ENCODE measurements around the gene NEDD4L. TPM values are rescaled to one million over a fixed set of nuclear protein-coding genes. Genes with fewer than 3 reads are reported as not detected.
"Not testable (repeated sequence)": the region's sequence is repeated elsewhere in the genome, so short reads cannot be mapped to it uniquely, and the experiment has no call there.

The NEDD4L gene
- total and polyA plus RNA-seq, 2 donors (not counting 1 experiment from before 2014, with no cell fraction given), result 10.3 to 25.7 TPM

DNA sequence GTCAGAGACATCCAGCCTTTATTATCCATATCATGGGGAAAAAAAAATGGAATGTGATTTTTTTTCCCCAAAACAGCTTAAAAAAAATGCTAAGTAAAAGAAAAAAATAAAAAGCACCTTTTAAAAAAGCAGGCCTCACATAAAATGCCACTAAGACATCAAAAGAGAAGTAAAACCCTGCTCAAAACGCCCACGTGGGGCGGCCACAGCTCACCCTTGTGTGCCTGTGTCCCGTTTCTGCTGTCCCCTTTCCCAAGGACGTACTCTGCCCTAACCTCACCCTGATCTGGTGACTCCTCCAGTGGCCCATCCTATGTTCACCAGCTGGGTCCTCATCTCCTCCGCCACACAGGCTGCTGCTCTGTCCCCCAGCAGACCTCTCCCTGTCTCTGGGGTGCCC, 125.4 kb downstream of the NEDD4L start:
- CTCF ChIA-PET, result no interaction called here
- no peak for DNase-seq
- no peak overlapping the region for H3K27ac Mint-ChIP-seq

DNA sequence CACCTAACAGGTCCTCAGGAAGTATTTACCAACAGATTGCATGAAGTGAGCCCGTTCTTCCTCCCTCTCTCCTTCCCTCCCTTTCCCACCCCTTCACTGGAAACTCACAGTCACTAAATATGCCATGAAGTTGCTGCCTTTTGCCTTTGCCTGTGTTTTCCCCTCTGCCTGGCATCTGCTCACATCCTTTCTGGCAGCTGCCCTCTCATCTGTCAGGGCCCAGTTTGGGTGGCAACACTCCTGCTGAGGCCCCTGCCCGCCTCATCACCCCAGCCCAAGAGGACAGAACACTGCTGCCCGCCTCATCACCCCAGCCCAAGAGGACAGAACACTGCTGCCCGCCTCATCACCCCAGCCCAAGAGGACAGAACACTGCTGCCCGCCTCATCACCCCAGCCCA, 126.0 kb downstream of the NEDD4L start:
- H3K27ac ChIP-seq (ENCODE audit: low read length in 2 of 2); H3K27me3 Mint-ChIP-seq; H3K4me3 Mint-ChIP-seq; H4K20me1 ChIP-seq (ENCODE audit: control insufficient read depth, insufficient read depth, low read length, poor library complexity, severe bottlenecking); H3K9me3 Mint-ChIP-seq (ENCODE audit: insufficient read depth); H3K27ac Mint-ChIP-seq; H3K79me2 ChIP-seq (ENCODE audit: control insufficient read depth, insufficient read depth, low read length); DNase-seq; H3K9me3 ChIP-seq (ENCODE audit: control extremely low read depth in 1 of 3, control insufficient read depth in 2 of 3, insufficient read depth in 1 of 3, low read length in 2 of 3); ATAC-seq (ENCODE audit: low read depth); H2AFZ ChIP-seq (ENCODE audit: insufficient read depth, low read depth, low read length, poor library complexity, severe bottlenecking); H3K36me3 ChIP-seq (replicated peaks in 1 of 2; ENCODE audit: control extremely low read depth in 1 of 2, control insufficient read depth in 1 of 2, extremely low read depth in 1 of 2, insufficient read depth in 2 of 2, low read length in 1 of 2); H3K27me3 ChIP-seq (replicated peaks in 1 of 4; ENCODE audit: control extremely low read depth in 1 of 4, control insufficient read depth in 3 of 4, insufficient read depth in 4 of 4, low read length in 3 of 4); POLR2A ChIA-PET; H3K4me2 ChIP-seq (replicated peaks; ENCODE audit: low read depth, low read length, poor library complexity, severe bottlenecking); H3K4me1 Mint-ChIP-seq; intact Hi-C loops (cut with micrococcal nuclease); H3K9ac ChIP-seq (ENCODE audit: low read length); H3K4me1 ChIP-seq (ENCODE audit: control insufficient read depth in 2 of 2, insufficient read depth in 2 of 2, low read length in 2 of 2); CTCF ChIA-PET; H3K4me3 ChIP-seq (ENCODE audit: control extremely low read depth in 1 of 5, extremely low read depth in 1 of 5, insufficient read depth in 1 of 5, low read depth in 2 of 5, low read length in 4 of 5): not testable (repeated sequence)
- WGBS (ENCODE audit: insufficient coverage), result 92% methylated on average over 1 of the region's 5 CpGs

More for the DNA sequence above, 125.4 kb downstream of the NEDD4L start:
- Mint-ChIP-seq H3K4me3 (no peak overlapping the region), H3K27me3 (no peaks in the 10 kb centered on the region), H3K9me3 (ENCODE audit: insufficient read depth) (no peaks in the 10 kb centered on the region), H3K4me1 (no peaks in the 10 kb centered on the region)
- no peak overlapping the region for H2AFZ ChIP-seq (ENCODE audit: insufficient read depth, low read depth, low read length, poor library complexity, severe bottlenecking)
- H3K27ac ChIP-seq (ENCODE audit: low read length in 2 of 2), result no peak overlapping the region
- no peaks in the 10 kb centered on the region for H3K4me1 ChIP-seq (ENCODE audit: control insufficient read depth in 2 of 2, insufficient read depth in 2 of 2, low read length in 2 of 2)
- H4K20me1 ChIP-seq (ENCODE audit: control insufficient read depth, insufficient read depth, low read length, poor library complexity, severe bottlenecking), result no peaks in the 10 kb centered on the region
- ATAC-seq (ENCODE audit: low read depth), result no peak
- H3K79me2 ChIP-seq (ENCODE audit: control insufficient read depth, insufficient read depth, low read length), result no peaks in the 10 kb centered on the region
- POLR2A ChIA-PET, result no interaction called here
- H3K27me3 ChIP-seq (replicated peaks in 1 of 4; ENCODE audit: control extremely low read depth in 1 of 4, control insufficient read depth in 3 of 4, insufficient read depth in 4 of 4, low read length in 3 of 4), result no peaks in the 10 kb centered on the region
- intact Hi-C loops (cut with micrococcal nuclease), result no loop called here
- no peaks in the 10 kb centered on the region for H3K36me3 ChIP-seq (replicated peaks in 1 of 2; ENCODE audit: control extremely low read depth in 1 of 2, control insufficient read depth in 1 of 2, extremely low read depth in 1 of 2, insufficient read depth in 2 of 2, low read length in 1 of 2)
- no peak overlapping the region for H3K4me2 ChIP-seq (replicated peaks; ENCODE audit: low read depth, low read length, poor library complexity, severe bottlenecking)
- no peaks in the 10 kb centered on the region for H3K9me3 ChIP-seq (ENCODE audit: control extremely low read depth in 1 of 3, control insufficient read depth in 2 of 3, insufficient read depth in 1 of 3, low read length in 2 of 3)
- H3K9ac ChIP-seq (ENCODE audit: low read length), result no peak overlapping the region
- no peak overlapping the region for H3K4me3 ChIP-seq (ENCODE audit: control extremely low read depth in 1 of 5, extremely low read depth in 1 of 5, insufficient read depth in 1 of 5, low read depth in 2 of 5, low read length in 4 of 5)
- TF ChIP-seq, protein P1, sequence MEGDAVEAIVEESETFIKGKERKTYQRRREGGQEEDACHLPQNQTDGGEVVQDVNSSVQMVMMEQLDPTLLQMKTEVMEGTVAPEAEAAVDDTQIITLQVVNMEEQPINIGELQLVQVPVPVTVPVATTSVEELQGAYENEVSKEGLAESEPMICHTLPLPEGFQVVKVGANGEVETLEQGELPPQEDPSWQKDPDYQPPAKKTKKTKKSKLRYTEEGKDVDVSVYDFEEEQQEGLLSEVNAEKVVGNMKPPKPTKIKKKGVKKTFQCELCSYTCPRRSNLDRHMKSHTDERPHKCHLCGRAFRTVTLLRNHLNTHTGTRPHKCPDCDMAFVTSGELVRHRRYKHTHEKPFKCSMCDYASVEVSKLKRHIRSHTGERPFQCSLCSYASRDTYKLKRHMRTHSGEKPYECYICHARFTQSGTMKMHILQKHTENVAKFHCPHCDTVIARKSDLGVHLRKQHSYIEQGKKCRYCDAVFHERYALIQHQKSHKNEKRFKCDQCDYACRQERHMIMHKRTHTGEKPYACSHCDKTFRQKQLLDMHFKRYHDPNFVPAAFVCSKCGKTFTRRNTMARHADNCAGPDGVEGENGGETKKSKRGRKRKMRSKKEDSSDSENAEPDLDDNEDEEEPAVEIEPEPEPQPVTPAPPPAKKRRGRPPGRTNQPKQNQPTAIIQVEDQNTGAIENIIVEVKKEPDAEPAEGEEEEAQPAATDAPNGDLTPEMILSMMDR (IDR thresholded peaks at IDR 0.05), result no peak
- TF ChIP-seq EZH2 (IDR thresholded peaks at IDR 0.05; ENCODE audit: borderline replicate concordance, insufficient read depth, low read depth, low read length, poor library complexity, severe bottlenecking), result no peak
- WGBS (ENCODE audit: insufficient coverage), result 85% methylated on average over 5 of the region's 6 CpGs

All from B cell (primary cell).